Measurements from ENCODE around the gene COL1A1.

COL1A1 gene

DNA sequence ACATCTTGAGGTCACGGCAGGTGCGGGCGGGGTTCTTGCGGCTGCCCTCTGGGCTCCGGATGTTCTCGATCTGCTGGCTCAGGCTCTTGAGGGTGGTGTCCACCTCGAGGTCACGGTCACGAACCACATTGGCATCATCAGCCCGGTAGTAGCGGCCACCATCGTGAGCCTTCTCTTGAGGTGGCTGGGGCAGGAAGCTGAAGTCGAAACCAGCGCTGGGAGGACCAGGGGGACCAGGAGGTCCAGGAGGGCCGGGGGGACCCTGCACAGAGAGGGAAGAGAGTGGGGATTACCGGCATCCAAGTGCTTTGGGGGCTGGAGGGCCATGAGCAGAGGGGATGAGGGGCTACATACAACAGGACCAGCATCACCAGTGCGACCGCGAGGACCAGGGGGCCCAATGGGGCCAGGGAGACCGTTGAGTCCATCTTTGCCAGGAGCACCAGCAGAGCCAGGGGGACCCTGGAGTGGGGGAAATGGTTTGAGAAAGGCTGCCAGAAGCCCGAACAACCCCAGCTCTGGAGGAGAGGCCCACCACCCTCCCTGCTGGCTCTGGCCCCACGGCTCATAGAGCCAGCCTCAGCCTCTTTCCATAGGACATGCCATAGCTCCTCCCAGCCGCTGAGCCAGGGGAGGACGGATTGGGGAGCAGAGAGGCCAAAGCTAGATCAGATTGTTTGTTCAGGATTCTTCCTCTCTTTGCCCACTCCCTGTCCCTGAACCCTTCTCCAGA lies 14.6 kb downstream of the COL1A1 start:
- no peak for DNase-seq (ENCODE audit: low read depth)

DNA sequence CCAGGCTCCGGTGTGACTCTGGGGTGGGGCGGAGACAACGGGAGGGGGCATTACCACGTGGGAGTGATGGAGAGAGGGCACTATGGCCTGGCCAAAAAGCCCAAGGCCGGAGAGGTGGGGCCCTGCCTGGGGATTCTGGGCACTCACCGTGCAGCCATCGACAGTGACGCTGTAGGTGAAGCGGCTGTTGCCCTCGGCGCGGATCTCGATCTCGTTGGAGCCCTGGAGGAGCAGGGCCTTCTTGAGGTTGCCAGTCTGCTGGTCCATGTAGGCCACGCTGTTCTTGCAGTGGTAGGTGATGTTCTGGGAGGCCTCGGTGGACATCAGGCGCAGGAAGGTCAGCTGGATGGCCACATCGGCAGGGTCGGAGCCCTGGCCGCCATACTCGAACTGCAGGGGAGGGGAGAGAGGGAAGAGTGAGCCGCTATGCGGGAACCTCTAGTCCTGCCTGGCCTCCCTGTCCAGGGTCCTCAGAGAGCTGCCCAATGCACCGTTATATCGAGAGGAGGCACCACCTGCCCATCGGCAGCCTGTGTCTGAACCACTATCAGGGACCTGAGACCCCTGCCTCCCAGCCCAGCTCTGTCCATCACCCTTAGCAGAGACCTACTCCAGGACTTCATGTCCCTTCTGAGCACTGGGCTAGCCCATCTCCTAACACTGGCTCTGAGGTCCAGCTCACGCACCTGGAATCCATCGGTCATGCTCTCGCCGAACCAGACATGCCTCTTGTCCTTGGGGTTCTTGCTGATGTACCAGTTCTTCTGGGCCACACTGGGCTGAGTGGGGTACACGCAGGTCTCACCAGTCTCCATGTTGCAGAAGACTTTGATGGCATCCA lies 15.6 kb downstream of the COL1A1 start:
- DNase-seq (ENCODE audit: low read depth): no peak

DNA sequence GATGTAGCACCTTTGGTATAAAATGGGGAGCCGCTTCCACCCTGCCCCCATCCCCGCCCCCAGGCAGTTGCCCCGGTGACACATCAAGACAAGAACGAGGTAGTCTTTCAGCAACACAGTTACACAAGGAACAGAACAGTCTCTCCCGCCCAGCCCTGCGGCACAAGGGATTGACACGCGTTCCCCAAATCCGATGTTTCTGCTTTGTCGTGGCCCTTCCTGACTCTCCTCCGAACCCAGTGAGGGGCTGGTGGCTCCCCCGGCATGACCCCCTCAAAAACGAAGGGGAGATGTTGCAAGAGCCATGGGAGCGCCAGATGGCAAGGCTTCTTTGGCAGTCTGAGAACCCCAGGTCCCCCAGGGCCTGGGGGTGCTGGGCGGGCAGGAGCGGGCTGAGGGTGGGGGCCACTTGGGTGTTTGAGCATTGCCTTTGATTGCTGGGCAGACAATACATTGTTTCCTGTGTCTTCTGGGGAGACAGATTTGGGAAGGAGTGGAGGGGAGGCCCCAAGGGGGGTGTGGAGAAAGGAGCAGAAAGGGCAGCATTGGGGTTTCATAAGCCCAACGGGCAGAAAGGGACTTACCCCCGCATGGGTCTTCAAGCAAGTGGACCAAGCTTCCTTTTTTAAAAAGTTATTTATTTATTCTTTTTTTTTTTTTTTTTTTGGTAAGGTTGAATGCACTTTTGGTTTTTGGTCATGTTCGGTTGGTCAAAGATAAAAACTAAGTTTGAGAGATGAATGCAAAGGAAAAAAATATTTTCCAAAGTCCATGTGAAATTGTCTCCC lies 16.6 kb downstream of the COL1A1 start:
- no peak for DNase-seq (ENCODE audit: low read depth)

DNA sequence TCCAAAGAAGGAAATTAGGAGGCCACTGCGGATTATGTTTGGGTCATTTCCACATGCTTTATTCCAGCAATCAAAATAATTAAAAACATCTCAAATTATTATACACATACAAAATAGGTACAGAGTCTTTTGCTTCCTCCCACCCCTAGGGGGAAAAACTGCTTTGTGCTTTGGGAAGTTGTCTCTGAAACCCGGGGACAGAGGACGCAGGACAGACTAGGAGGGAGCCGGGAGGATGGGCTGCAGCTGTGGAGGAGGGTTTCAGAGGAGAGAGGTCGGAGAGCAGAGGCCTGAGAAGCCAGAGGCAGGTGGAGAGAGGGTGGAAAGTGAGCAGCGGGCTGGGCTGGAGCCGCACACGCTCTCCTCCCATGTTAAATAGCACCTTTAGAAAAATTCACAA lies 17.4 kb downstream of the COL1A1 start:
- DNase-seq (ENCODE audit: low read depth): no peak

DNA sequence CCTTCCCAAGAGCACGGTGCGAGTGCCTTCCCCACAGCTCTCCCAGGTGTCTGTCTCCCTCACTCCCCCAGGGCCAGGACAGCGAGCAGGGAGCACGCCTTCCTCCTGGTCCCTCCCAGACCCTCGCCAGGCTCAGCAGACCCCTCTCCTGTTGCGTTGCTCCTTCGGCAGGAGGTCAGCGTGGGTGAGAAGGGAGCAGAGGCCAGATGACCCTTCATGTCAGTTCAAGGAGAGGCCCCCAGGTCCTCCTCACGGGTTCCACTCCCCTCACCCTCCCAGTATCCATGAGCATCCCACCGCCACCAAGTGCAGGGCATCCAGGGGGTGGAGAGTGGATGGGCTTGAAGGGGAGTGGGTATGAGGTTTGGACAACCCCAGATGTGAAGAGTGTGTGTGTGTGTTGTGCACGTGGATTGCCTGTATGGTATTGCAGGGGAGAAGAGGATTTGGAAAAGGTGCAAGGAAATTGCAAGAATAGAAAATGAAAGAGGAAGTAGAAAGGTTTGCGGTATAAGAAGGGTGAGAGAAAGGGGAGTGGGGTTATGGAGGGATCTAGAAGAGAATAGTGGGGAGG lies 17.9 kb downstream of the COL1A1 start:
- DNase-seq (ENCODE audit: low read depth): no peak

DNA sequence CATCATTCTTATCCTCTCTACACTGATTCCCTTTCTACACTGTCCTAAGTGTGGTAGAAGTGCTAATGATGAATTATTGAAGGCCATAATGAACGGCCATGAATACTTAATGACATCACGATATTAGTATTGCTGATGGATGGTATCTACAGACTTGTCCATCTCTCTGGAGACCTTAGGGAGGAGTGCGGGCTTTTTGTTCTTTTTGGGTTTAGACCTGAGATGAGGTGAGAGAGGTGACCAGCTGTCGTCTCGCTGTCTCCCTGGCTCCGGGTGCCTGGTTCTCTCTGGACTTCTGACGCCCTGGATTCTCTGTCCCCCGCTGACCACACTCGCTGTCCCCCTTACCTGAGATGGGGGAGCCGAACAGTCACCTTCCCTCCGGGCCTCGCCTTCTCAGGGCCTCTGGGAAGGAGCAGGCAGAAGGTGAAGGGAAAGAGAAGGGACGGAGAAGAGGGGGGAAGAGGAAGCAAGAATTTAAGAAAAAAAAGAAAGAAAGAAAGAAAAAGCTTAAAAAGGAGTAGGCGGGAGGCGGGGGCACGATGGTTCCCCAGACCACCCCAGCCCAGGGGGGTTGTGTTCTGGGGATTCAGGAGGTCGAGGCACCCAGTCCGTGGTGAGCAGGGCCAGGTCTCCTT lies 18.5 kb downstream of the COL1A1 start:
- no peak for DNase-seq (ENCODE audit: low read depth)

DNA sequence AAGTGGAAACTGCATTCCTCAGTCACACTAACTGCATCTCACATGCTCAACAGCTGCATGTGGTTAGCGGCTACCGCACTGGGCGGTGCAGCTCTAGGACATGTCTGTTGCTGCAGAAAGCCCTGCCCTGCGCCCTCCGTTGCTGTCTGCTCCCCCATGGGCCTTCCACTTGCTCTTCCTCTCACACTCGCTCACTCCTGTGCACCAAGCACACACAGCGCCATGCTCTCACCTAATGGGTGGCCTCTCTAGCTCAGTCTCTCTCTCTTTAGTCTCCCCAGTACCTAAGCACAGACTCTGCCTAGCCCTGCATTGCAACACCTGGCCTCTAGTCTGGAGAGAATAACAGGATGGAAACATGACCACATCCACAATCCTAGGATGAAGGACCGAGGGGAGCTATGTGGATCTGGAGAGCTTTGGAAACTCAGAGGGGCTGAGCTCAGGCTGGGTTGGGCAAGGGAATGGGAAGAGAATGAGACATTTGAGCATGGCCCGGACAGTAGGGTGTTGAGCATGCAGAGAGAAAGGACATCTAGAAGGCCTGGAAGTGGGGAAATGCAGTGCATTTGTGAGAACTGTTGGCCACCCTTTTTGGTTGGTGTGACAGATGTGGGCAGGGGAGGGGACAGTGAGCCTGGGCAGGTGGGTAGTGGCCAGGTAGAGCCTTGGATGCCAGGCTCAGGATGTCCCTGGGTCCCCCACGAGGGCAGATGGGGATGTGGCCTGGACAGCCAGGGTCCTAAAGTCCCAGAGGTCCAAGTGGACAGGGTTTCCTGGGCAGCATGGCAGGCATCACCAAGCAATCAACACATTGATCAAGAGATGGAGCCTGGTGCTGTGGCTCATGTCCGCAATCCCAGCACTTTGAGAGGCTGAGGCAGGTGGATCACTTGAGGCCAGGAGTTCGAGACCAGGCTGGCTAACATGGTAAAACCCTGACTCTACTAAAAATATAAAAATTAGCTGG lies 19.6 kb downstream of the COL1A1 start:
- DNase-seq (ENCODE audit: low read depth): no peak

DNA sequence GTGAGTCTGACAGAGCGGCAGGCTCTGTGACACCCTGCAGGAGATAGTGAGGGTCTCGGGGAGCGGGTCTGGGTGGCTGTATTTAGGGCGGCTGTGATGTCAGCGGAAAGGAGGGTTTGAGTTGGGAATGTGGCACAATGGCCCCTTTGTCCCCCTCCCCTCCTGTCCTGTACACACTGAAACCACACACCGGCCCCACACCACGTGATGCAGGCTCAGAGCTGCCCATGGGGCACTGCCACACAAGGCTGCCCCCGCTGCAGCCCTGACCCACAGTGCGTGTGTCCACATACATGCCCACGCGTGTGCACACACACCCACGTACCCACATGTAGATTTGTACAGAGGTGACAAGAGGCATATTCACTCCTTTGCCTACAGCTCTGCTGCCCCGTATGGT lies 20.3 kb downstream of the COL1A1 start:
- no peak for DNase-seq (ENCODE audit: low read depth)

DNA sequence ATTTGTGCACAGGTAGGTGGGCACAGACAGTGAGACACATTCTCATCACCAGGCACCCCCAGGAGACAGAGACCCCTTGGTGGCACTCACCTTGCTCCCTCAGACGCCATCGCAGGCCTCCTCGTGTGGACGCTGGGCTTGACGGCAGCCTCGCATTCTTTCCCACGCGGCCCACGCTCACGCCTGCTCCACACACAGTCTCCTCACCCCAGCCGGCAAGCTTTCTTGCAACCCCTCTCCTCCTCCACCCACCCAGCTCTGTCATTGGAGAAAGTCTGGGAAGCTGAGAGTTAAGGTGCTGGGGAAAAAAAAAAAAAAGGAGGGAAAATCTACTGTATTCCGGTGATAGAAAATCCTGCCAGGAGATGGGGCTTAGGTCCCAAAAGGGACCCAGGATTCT lies 20.8 kb downstream of the COL1A1 start:
- no peak for DNase-seq (ENCODE audit: low read depth)

DNA sequence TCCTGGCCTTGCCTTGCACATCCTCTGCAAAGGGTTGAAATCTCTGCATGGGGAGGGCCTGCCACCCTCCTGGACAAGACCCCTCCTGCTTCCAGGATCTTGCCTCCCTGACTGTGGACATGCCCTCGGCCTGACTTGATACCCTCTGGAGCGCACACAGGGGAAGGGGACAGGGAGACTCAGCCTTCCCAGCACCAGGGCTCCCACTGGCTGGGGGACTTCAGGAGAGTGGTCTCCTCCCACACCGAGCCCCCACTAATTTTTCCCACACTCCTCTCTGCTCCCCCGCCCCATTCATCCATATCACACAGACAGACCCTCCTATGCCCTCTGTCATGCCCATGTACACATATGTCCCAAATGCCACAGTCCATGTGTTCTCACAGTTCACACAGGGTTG lies 21.3 kb downstream of the COL1A1 start:
- no peak for DNase-seq (ENCODE audit: low read depth)

DNA sequence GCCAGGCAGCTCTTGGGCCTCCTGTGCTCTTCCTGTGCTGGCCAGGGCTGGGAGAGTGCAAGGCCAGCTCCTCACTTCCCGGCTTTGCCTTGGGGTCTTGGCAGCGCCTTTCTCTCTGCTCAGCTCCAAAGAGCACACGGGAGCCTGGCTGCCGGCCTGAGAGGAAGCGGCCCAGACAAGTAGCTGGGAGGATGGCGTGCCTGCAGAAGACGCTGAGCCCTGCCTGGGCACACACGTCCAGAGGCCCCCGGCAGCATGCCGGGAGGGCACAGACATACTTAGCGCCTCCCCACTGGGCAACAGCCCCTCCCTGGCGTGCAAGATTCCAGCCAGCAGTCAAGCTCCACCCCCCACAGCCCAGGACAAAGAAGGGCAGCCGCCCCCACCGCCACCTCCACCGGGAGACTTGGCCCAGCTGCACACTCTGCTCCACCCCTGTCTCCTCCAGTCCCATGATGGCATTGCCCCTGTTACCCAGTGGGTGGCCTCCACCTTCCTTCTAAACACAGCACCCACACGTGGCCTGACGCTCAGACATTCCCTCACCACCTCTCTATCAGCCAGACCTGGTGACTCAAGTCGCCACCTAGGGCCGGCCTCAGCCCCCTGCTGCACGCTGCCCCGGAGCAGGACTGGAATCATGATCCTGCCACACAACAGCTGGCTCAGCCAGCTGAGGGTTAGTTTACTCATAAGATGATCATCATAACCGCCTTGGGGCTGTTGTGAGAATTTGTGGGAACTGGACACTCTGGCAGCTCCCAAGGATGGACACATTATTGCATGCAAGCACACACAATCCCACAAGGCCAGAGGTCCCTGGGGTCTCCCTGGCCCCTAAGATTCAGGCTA lies 23.2 kb downstream of the COL1A1 start:
- DNase-seq (ENCODE audit: low read depth): no peak

DNA sequence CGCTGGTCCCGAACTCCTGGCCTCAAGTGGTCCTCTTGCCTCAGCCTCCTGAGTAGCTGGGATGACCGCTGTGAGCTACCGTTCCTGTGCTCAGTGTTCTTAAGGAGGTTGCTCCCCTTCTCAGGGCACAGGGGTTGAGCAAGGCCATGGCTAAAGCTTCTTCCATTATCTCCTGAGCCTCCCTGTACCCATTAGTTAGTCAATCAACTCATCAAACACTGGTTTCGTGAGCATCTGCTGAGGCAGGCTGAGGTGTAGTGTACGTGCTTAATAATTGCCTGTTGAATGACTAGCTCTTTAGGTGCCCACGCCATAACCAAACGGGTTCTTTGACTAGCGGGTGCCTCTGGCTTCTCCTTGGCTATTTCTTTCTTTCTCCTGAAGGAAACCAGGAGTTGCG lies 24.0 kb downstream of the COL1A1 start:
- DNase-seq (ENCODE audit: low read depth): no peak

DNA sequence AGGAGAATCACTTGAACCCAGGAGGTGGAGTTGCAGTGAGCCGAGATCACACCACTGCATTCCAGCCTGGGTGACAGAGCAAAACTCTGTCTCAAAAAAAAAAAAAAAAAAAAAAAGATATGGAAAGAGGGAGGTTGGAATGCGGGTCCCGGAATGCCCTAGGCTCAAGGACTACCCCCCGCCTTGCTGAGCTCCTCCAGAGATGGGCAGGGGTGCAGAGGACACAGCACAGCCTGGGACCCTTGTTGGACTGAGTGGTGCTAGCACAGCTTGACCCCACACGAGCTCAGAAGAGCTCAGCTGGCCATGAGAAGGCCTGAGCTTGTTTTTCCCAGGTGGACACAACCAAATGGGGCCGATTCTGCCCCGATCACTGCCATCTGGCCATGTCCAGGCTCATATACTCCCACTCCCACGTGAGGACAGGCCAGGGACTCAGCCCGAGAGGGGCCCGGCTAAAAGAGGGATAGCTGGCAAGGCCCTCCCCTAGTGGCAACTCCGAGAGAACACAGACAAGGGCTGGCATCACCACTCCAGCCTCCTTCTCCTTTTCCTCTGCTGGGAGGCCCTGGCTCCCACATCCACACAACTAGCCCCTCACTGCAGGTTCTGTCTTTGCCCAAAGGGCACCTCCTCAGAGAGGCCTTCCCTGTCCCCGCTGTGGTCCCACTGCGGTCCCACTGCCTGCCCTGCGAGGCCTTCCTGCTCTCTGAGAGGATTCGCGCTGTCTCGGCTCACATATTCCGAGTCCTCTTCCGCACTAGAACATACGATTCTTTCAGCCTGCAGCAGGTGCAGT lies 24.7 kb downstream of the COL1A1 start:
- no peak for DNase-seq (ENCODE audit: low read depth)

DNA sequence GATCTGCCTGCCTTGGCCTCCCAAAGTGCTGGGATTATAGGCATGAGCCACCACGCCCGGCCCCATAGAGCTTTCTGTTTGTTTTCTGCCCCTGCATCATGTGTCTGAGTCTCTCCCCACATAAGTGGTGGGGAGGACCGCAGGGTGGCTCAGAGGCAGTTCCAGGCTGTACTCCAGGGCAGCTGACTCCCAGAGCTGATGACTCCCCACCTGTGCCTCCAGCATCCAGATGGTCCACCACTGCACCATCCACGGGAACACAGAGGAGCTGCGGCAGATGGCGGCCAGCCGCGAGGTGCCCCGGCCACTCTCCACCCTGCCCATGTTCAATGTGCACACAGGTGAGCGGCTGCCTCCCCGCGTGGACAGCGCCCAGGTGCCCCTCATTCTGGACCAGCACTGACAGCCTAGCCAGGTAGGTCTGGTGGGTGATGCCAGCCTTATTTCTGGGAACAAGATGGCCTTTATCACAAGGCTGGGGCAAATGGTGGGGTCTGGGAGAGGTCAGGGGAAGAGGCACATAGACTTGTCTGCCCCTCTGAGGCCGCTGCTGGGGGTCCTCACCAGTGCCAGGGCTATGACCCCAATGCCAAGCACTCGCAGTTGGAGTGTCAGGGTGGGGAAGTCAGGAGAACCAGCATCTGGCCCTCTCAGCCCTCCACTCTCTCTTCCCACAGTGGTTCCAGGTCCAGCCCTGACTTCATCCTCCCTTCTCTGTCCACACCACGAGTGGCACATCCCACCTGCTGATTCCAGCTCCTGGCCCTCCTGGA lies 26.2 kb downstream of the COL1A1 start:
- DNase-seq (ENCODE audit: low read depth): no peak

DNA sequence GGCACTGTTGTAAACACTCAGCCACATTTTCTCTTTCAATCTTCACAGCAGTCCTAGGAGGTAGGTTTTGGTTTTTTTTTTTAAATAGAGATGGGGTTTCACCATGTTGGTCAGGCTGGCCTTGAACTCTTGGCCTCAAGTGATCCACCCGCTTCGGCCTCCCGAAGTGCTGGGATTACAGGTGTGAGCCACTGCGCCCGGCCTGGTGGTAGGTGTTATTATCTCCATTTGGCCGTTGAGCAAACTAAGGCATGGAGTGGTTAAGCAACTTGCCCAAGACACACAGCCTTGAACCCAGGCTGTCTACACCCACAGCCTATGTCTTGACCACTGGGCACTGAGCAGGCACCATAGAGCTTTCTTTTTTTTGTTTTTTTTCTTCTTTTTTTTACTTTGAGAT lies 27.0 kb downstream of the COL1A1 start:
- no peak for DNase-seq (ENCODE audit: low read depth)

DNA sequence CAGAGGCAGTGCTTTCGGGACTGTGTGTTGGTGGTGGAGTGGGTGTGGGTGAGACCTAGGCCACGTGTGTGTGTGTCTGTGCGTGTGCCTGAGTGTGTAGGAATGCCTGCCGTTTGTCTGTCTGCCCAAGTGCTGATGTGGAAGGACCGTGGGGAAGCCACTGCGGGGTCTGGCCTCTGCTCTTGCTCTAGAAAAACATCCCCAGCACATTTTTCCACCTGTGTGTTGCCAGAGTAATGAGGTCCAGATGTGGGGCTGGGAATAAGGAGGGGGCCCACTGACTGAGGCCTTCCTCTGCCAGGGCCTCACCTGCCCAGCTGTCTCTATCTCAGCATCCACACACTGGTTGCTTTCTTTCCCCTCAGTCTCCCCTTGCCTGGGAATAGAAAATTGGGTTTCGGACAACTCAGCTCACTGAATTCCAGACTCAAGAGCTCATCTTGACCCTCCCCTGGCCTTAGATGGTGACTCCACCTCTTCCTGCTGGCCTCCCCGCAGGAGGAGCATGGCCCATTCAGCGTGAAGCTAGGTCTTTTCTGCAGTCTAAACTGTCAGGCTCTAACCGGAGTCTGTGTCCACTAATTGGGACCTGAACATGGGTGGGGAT lies 28.0 kb downstream of the COL1A1 start:
- DNase-seq (ENCODE audit: low read depth): no peak

DNA sequence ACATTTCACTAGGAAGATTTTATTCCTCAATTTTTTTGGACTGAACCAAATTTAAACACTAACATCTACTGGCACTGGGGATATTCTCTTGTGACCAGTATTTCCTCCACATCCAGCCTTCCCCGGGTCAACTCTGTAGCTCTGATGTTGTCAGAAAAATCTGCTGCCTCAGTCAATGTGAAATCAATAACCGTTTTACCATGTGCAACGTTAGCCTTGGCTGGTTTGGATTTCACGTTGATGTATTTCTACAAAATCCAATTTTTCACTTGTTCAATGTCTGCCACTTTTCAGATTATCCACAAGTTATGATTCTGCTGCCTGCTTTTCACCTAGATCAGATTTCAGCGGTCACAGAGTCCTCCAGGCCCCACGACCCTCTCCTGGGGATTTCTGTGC lies 28.5 kb downstream of the COL1A1 start:
- no peak for DNase-seq (ENCODE audit: low read depth)

DNA sequence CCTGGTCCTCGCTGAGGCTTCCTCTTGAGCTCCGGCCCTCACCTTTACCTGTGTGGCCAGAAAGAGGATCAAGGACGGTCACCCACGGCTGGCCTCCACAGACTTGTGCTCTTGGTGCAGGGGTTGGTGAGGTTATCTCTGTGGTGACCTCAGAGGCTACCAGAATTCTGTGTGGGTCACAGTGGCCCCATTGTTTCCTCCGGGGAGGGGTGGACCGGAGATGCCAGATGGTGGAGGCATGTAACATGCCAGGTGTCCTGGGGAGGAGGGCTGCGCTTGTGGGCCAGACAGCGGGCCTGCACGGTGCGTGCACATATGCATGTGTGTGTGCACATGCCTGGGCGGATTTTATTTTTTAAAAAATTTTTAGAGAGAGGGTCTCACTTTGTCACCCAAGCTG lies 29.3 kb downstream of the COL1A1 start:
- DNase-seq (ENCODE audit: low read depth): no peak
